ENCODE data around the gene SIPA1.

SIPA1 gene

DNA sequence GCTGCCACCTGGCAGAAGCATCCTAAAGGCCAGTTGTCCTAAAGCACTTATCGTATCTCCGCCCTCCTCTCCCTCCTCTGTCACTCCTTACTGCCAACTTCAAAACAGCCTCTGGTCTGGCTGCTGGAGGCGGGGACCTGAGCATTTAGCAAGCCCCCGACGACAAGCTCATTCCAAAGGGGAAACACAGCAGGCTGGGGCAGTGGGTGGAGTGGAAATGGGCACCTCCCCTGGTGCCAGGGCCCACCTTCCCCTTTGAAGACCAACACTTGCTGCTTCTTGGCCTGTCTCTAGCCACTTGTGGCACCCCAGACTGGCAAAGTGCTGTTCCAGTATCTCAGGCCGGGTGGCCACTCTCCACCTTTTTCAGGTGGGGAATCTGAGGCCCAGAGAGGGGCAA, 27.5 kb upstream of the SIPA1 start:
- no peaks in the 10 kb centered on the region for H4K20me1 ChIP-seq (ENCODE audit: insufficient read depth, low read length)
- no peaks in the 10 kb centered on the region for H3K27me3 ChIP-seq (ENCODE audit: insufficient read depth, low read length)
- H3K9ac ChIP-seq (ENCODE audit: low read length), result no peak overlapping the region
- TF ChIP-seq EZH2 (IDR thresholded peaks at IDR 0.05; ENCODE audit: borderline replicate concordance, low read length), result no peak
- TF ChIP-seq, protein P1, sequence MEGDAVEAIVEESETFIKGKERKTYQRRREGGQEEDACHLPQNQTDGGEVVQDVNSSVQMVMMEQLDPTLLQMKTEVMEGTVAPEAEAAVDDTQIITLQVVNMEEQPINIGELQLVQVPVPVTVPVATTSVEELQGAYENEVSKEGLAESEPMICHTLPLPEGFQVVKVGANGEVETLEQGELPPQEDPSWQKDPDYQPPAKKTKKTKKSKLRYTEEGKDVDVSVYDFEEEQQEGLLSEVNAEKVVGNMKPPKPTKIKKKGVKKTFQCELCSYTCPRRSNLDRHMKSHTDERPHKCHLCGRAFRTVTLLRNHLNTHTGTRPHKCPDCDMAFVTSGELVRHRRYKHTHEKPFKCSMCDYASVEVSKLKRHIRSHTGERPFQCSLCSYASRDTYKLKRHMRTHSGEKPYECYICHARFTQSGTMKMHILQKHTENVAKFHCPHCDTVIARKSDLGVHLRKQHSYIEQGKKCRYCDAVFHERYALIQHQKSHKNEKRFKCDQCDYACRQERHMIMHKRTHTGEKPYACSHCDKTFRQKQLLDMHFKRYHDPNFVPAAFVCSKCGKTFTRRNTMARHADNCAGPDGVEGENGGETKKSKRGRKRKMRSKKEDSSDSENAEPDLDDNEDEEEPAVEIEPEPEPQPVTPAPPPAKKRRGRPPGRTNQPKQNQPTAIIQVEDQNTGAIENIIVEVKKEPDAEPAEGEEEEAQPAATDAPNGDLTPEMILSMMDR (IDR thresholded peaks at IDR 0.05; ENCODE audit: low read length), result no peak
- no peaks in the 10 kb centered on the region for H3K9me2 ChIP-seq (ENCODE audit: low read depth, low read length)
- H3K36me3 ChIP-seq (ENCODE audit: insufficient read depth, low read length), result peaks cover 23% of the 10 kb centered on the region
- no peak overlapping the region for H3K27ac ChIP-seq (ENCODE audit: low read depth, low read length, poor library complexity, severe bottlenecking)
- no peaks in the 10 kb centered on the region for H3K9me3 ChIP-seq (ENCODE audit: low read length)
- no peak overlapping the region for H2AFZ ChIP-seq (ENCODE audit: low read length)
- no peaks in the 10 kb centered on the region for H3K79me2 ChIP-seq (ENCODE audit: insufficient read depth, low read length)
- H3K4me2 ChIP-seq (ENCODE audit: low read length), result no peak overlapping the region
- no peaks in the 10 kb centered on the region for H3F3A ChIP-seq (ENCODE audit: insufficient read depth, low read length)
- peaks cover 27% of the 10 kb centered on the region for H3K4me1 ChIP-seq (ENCODE audit: insufficient read depth, low read length, severe bottlenecking)
- no peak overlapping the region for H3K4me3 ChIP-seq (ENCODE audit: low read depth, low read length, poor library complexity, severe bottlenecking)

DNA sequence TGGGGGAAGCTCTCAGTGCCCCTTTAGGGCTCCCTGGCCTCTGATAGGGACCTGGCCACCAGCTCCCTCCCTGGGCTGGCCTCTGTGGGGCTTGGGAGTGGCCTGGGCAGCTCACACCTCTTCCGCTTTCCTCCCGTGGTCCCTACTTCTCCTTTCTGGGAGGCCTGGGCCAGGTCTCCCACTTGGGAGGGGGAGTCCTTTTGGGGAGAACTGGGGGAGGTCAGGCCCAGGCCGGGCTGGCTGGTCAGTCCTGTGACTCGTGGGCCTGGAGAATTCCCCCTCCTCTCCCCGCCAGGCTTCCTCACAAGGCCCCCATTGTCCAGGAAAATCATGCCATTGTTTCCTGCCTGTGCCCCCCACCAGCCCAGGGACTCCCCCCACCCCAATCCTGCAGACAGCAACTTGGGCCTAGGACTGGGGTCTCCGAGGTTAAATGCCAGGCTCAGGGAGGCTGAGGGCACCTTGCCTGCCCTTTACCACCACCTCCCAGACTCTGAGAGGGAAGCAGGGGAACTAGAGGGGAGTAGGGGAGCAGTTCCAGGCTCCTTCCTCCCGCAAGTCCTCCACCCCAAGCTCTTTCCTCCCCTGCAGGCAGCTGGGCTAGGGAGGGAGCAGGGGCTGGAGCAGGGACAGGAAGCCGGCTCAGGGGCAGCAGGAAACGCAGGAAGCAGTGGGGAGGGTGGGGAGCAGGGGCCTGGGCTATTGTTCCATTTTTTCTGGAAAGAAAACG, 26.7 kb upstream of the SIPA1 start:
- no peak overlapping the region for H3K4me3 ChIP-seq (ENCODE audit: low read depth, low read length, poor library complexity, severe bottlenecking)
- no peak overlapping the region; the same call in 1 of the 2 replicates for H3K9ac ChIP-seq (ENCODE audit: low read length)
- peaks cover 27% of the 10 kb centered on the region for H3K4me1 ChIP-seq (ENCODE audit: insufficient read depth, low read length, severe bottlenecking)
- H3K9me2 ChIP-seq (ENCODE audit: low read depth, low read length), result no peaks in the 10 kb centered on the region
- no peaks in the 10 kb centered on the region for H3K27me3 ChIP-seq (ENCODE audit: insufficient read depth, low read length)
- no peak overlapping the region for H2AFZ ChIP-seq (ENCODE audit: low read length)
- no peaks in the 10 kb centered on the region for H3F3A ChIP-seq (ENCODE audit: insufficient read depth, low read length)
- H3K36me3 ChIP-seq (ENCODE audit: insufficient read depth, low read length), result peaks cover 16% of the 10 kb centered on the region
- H3K79me2 ChIP-seq (ENCODE audit: insufficient read depth, low read length), result peaks cover under 1% of the 10 kb centered on the region; the same call in 1 of the 2 replicates
- H3K4me2 ChIP-seq (ENCODE audit: low read length), result peak overlapping the region; percentile 73; the same call in 1 of the 2 replicates
- H4K20me1 ChIP-seq (ENCODE audit: insufficient read depth, low read length), result no peaks in the 10 kb centered on the region
- no peaks in the 10 kb centered on the region for H3K9me3 ChIP-seq (ENCODE audit: low read length)
- no peak for TF ChIP-seq EZH2 (IDR thresholded peaks at IDR 0.05; ENCODE audit: borderline replicate concordance, low read length)
- TF ChIP-seq, protein P1 (IDR thresholded peaks at IDR 0.05; ENCODE audit: low read length), result no peak
- H3K27ac ChIP-seq (ENCODE audit: low read depth, low read length, poor library complexity, severe bottlenecking), result no peak overlapping the region

DNA sequence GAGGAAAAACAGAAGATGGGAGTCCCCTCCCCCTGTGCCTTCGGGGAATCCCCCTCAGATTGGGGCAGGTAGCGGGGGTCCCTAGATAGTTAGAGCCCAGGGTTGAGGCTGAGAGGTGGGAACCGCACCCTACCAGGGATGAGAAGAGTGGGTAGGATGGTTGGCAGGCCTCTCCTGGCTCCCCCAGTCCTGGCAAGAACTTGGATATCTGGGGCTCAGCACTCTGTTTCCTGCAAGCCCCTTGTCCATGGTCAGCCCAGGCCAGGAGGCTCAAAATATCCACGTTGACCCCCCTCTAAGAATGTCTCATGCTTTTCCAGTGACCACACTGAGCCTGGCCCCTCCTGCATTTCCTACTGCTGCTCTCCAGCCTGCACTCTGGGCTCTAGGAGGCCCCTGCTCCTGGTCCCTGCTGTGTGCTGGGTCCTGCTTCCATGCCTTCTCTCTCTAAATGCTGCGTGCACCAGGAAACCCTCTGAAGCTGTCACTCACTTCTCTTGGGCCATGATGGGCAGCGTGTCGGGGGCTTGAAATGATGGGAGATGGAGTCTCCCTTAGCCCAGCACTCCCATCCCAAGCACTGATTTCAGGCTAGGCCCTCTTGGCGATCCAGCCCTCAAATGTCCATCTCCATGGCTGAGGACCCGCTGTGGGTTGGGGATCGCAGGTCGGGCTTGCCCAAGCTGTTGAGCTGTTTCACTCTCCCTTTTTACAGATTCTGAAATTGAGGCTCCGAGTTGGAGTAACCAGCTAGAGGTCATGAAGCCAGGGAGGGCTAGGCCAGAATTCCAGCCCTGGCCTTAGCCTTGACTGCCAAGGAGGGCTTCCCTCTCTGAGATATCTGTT, 25.9 kb upstream of the SIPA1 start:
- Histone ChIP-seq H3F3A (ENCODE audit: insufficient read depth, low read length) (no peaks in the 10 kb centered on the region), H2AFZ (ENCODE audit: low read length) (no peak overlapping the region), H3K79me2 (ENCODE audit: insufficient read depth, low read length) (peaks cover 9% of the 10 kb centered on the region; the same call in 1 of the 2 replicates), H3K4me2 (ENCODE audit: low read length) (peak overlapping the region; percentile 73; the same call in 1 of the 2 replicates), H3K4me1 (ENCODE audit: insufficient read depth, low read length, severe bottlenecking) (peaks cover 35% of the 10 kb centered on the region), H4K20me1 (ENCODE audit: insufficient read depth, low read length) (no peaks in the 10 kb centered on the region), H3K9me3 (ENCODE audit: low read length) (no peaks in the 10 kb centered on the region), H3K9me2 (ENCODE audit: low read depth, low read length) (no peaks in the 10 kb centered on the region), H3K27me3 (ENCODE audit: insufficient read depth, low read length) (no peaks in the 10 kb centered on the region), H3K36me3 (ENCODE audit: insufficient read depth, low read length) (peaks cover 14% of the 10 kb centered on the region), H3K4me3 (ENCODE audit: low read depth, low read length, poor library complexity, severe bottlenecking) (peak overlapping the region; percentile 83), H3K9ac (ENCODE audit: low read length) (no peak overlapping the region; the same call in 1 of the 2 replicates), H3K27ac (ENCODE audit: low read depth, low read length, poor library complexity, severe bottlenecking) (no peak overlapping the region)
- TF ChIP-seq, protein P1 (IDR thresholded peaks at IDR 0.05; ENCODE audit: low read length), result no peak
- no peak for TF ChIP-seq EZH2 (IDR thresholded peaks at IDR 0.05; ENCODE audit: borderline replicate concordance, low read length)

Measured in OCI-LY1 (cell line).